Subcutaneous abdominal adipose tissue (tissue), 5 donors: ENCODE measurements around the gene OR6C70.

Experiments
- H3K27ac ChIP-seq: one replicate; pipeline ENCODE4 v1.7.0; 2013; ENCODE audit warnings: low read depth, mild to moderate bottlenecking, inconsistent platforms, low read length, moderate library complexity
- H3K27me3 ChIP-seq, 5 donors: one replicate each; pipeline ENCODE4 v1.7.0; 2013; ENCODE audit warnings: low read length in 5 of 5, inconsistent platforms in 1 of 5; ENCODE audit not compliant: control insufficient read depth in 5 of 5, insufficient read depth in 4 of 5
- H3K36me3 ChIP-seq, 5 donors: one replicate each; pipeline ENCODE4 v1.7.0; 2013; ENCODE audit warnings: low read length in 5 of 5; ENCODE audit not compliant: control insufficient read depth in 5 of 5, insufficient read depth in 5 of 5
- H3K4me1 ChIP-seq, 5 donors: one replicate each; pipeline ENCODE4 v1.7.0; 2013; ENCODE audit warnings: low read length in 5 of 5, mild to moderate bottlenecking in 3 of 5, moderate library complexity in 1 of 5; ENCODE audit not compliant: control insufficient read depth in 5 of 5, insufficient read depth in 5 of 5
- H3K4me3 ChIP-seq, 5 donors: one replicate each; pipeline ENCODE4 v1.7.0; 2013; ENCODE audit warnings: low read length in 5 of 5, low read depth in 1 of 5
- H3K9ac ChIP-seq, 5 donors: one replicate each; pipeline ENCODE4 v1.7.0; 2013; ENCODE audit warnings: low read length in 5 of 5, mild to moderate bottlenecking in 4 of 5, moderate library complexity in 3 of 5
- H3K9me3 ChIP-seq, 5 donors: one replicate each; pipeline ENCODE4 v1.7.0; 2013; ENCODE audit warnings: low read length in 5 of 5; ENCODE audit not compliant: control insufficient read depth in 5 of 5
- donor health status: healthy.
- donor health status: healthy.
- donor health status: healthy.
- donor health status: healthy.
- donor health status: healthy.

The OR6C70 gene

DNA sequence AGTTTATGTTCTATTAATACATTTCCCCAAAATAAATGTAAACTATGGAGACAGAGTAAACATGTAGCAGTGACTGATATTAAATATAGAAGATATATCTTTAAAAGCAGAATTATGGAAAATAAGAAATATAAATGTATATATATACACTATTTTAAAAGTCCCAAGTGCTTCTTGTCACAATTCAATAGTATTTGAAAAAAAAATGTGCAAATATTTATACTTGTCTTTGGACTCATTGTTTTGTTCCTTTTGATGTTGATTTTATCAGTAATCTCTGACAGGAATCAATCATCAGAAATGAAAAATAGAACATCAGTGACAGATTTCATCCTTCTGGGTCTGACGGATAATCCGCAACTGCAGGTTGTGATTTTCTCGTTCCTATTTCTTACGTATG, 44.0 kb downstream of the OR6C70 start, which contains the start of gene OR6C76:
OR6C76 (plus strand) TSS at position 301 of the 400 bp plus-strand sequence; CDS start at position 301, 0 bp downstream.
- H3K9ac ChIP-seq: no peak within 1 kb of the TSS
- H3K27ac ChIP-seq: no peak within 1 kb of the TSS
- no peak within 1 kb of the TSS for H3K4me3 ChIP-seq
- no peaks in the 10 kb centered on the region for H3K4me1 ChIP-seq
- H3K9me3 ChIP-seq: no peaks in the 10 kb centered on the region
- H3K36me3 ChIP-seq: no peaks in the 10 kb centered on the region
- no peaks in the 10 kb centered on the region for H3K27me3 ChIP-seq

DNA sequence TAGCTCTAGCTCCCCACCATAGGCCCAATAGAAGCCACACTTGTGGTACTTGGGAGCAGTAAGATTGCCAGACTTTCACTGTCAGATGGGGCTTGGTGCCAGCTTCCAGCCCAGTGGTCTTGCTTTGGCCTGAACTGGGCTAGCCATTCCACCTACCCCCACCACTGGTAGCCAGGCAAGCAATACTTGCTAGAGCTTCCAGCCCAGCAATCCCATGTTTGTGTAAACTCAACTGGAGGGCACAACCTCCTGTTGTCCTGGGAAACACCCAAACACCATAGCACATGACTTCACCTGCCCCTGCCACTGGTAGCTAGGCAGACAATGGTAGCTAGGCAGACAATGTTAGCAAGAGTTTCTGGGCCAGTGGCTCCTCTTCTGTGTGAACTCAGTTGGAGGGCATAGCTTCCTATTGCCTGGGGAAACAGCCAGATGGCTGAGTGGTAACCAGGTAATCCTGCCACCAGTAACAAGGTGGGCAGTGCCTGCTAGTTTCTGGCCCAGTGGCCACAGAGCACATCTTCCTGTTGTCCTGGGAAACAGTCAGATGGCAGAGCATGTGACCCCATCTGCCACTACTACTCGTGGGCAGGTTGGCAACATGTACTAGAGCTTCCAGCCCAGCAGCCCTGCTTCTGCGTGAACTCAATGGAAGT, 49.5 kb downstream of the OR6C70 start:
- Histone ChIP-seq H3K27ac (no peak overlapping the region), H3K27me3 (no peaks in the 10 kb centered on the region), H3K4me1 (no peaks in the 10 kb centered on the region), H3K9me3 (no peaks in the 10 kb centered on the region), H3K4me3 (no peak overlapping the region), H3K36me3 (no peaks in the 10 kb centered on the region), H3K9ac (no peak overlapping the region)
